Hepatocyte (in vitro differentiated cells): ENCODE measurements around the gene UNKL. TPM values are rescaled to one million over a fixed set of nuclear protein-coding genes. Genes with fewer than 3 reads are reported as not detected.

Experiments
- DNase-seq: peaks from one replicate; pipeline ENCODE4 v3.0.0-alpha.2; 2016; ENCODE audit warnings: low spot score
- H2AFZ ChIP-seq: fragments of 200-600 bp; sonication (generic); 2 replicates; pipeline ENCODE4 v1.6.0; 2016; ENCODE audit warnings: antibody characterized with exemption, mild to moderate bottlenecking
- H3K27ac ChIP-seq: fragments of 200-600 bp; sonication (generic); 2 replicates; pipeline ENCODE4 v1.5.1; 2016; ENCODE audit warnings: mild to moderate bottlenecking
- H3K27me3 ChIP-seq: fragments of 200-600 bp; sonication (generic); 2 replicates; pipeline ENCODE4 v1.6.1; 2016
- H3K36me3 ChIP-seq: fragments of 200-600 bp; sonication (generic); replicated peaks from 2 replicates; pipeline ENCODE4 v1.5.1; 2016; ENCODE audit warnings: low read depth; ENCODE audit not compliant: insufficient read depth
- H3K4me1 ChIP-seq: fragments of 200-600 bp; sonication (generic); 2 replicates; pipeline ENCODE4 v1.5.1; 2016; ENCODE audit warnings: mild to moderate bottlenecking, moderate library complexity; ENCODE audit not compliant: insufficient read depth
- H3K4me2 ChIP-seq: fragments of 200-600 bp; sonication (generic); 2 replicates; pipeline ENCODE4 v1.6.0; 2016
- H3K4me3 ChIP-seq: fragments of 200-600 bp; sonication (generic); 2 replicates; pipeline ENCODE4 v1.5.1; 2016; ENCODE audit warnings: mild to moderate bottlenecking
- H3K79me2 ChIP-seq: fragments of 200-600 bp; sonication (generic); 2 replicates; pipeline ENCODE4 v1.6.0; 2017; ENCODE audit warnings: mild to moderate bottlenecking
- H3K9me2 ChIP-seq: fragments of 200-600 bp; sonication (generic); replicated peaks from 2 replicates; pipeline ENCODE4 v1.6.0; 2017; ENCODE audit warnings: mild to moderate bottlenecking; ENCODE audit not compliant: insufficient read depth
- H3K9me3 ChIP-seq: fragments of 200-600 bp; sonication (generic); 2 replicates; pipeline ENCODE4 v1.5.1; 2016; ENCODE audit warnings: low read depth, mild to moderate bottlenecking
- H4K20me1 ChIP-seq: fragments of 200-600 bp; sonication (generic); 2 replicates; pipeline ENCODE4 v1.6.0; 2016; ENCODE audit warnings: mild to moderate bottlenecking; ENCODE audit not compliant: insufficient read depth, poor library complexity, severe bottlenecking
- CTCF ChIP-seq: fragments of 200-600 bp; sonication (generic); IDR thresholded peaks from 2 replicates; pipeline ENCODE4 v1.5.1; 2016; ENCODE audit warnings: antibody characterized with exemption, mild to moderate bottlenecking; ENCODE audit not compliant: poor library complexity
- EZH2 ChIP-seq: fragments of 200-600 bp; sonication (generic); IDR thresholded peaks from 2 replicates; pipeline ENCODE4 v1.6.1; 2016; ENCODE audit warnings: antibody characterized with exemption, mild to moderate bottlenecking, borderline replicate concordance
- EZH2phosphoT487 ChIP-seq: fragments of 200-600 bp; sonication (generic); IDR thresholded peaks from one replicate; pipeline ENCODE4 v1.6.1; 2018; ENCODE audit warnings: antibody characterized with exemption, mild to moderate bottlenecking, low read depth, moderate library complexity; ENCODE audit not compliant: unreplicated experiment, severe bottlenecking
- whole genome bisulfite sequencing: methylation state at CpG from one replicate; pipeline ENCODE4 v1.1.6; 2016; ENCODE audit warnings: low lambda C conversion rate; ENCODE audit errors: missing lambda C conversion rate; 5-methylcytosine and 5-hydroxymethylcytosine counted together
- polyA plus RNA-seq: library from polyadenylated mRNA; unstranded; fragments of >200 nt; fragmentation: Nextera tagmentation; extraction: Ambion mirVana; gene quantifications from 2 replicates; pipeline ENCODE4 v1.2.1, GENCODE V29; 2016
- total RNA-seq: library from RNA; depleted of rRNA; stranded (reverse); fragments of >200 nt; gene quantifications from 2 replicates; pipeline ENCODE4 v1.2.3, GENCODE V29; 2014

Gene UNKL
- total and polyA plus RNA-seq, 2 experiments from 2014 or later = 8.5 to 10.3 TPM

GRCh38 chr16:1401061-1401757, 13.3 kb downstream of the UNKL start:
- Histone ChIP-seq H3K9me3 (no peaks in the 10 kb centered on the region), H3K4me3 (no peak overlapping the region), H3K4me2 (no peak overlapping the region), H3K79me2 (peaks cover 8% of the 10 kb centered on the region), H3K4me1 (no peaks in the 10 kb centered on the region), H3K36me3 (no peaks in the 10 kb centered on the region), H2AFZ (no peak overlapping the region), H3K27me3 (no peaks in the 10 kb centered on the region), H3K9me2 (no peaks in the 10 kb centered on the region), H4K20me1 (peaks cover 3% of the 10 kb centered on the region), H3K27ac (no peak overlapping the region)
- 98% methylated on average over 18 of the region's 29 CpGs for WGBS
- no peak for TF ChIP-seq EZH2
- TF ChIP-seq EZH2phosphoT487 = no peak
- no peak for TF ChIP-seq CTCF
- no peak for DNase-seq

GRCh38 chr16:1398826-1399581, 15.5 kb downstream of the UNKL start:
- 99% methylated on average over 35 of the region's 38 CpGs for WGBS
- Histone ChIP-seq H3K4me1 (no peaks in the 10 kb centered on the region), H3K9me3 (no peaks in the 10 kb centered on the region), H3K9me2 (no peaks in the 10 kb centered on the region), H4K20me1 (peaks cover 3% of the 10 kb centered on the region), H2AFZ (no peak overlapping the region), H3K4me2 (no peak overlapping the region), H3K27me3 (no peaks in the 10 kb centered on the region), H3K27ac (no peak overlapping the region), H3K79me2 (no peaks in the 10 kb centered on the region), H3K36me3 (no peaks in the 10 kb centered on the region), H3K4me3 (no peak overlapping the region)
- TF ChIP-seq CTCF (no peak), EZH2 (no peak), EZH2phosphoT487 (no peak)
- DNase-seq = no peak

- TF ChIP-seq EZH2phosphoT487 = no peak
- no peak for TF ChIP-seq EZH2
- no peak for TF ChIP-seq CTCF
- Histone ChIP-seq H3K4me2 (no peak overlapping the region), H3K36me3 (no peaks in the 10 kb centered on the region)
Measured at GRCh38 chr16:1398351-1398750, 16.2 kb downstream of the UNKL start.

More at GRCh38 chr16:1398351-1398750, 16.2 kb downstream of the UNKL start:
- Histone ChIP-seq H2AFZ (no peak overlapping the region), H3K9me3 (no peaks in the 10 kb centered on the region), H3K9me2 (no peaks in the 10 kb centered on the region), H3K4me3 (no peak overlapping the region), H4K20me1 (peaks cover under 1% of the 10 kb centered on the region), H3K4me1 (no peaks in the 10 kb centered on the region), H3K27ac (no peak overlapping the region), H3K79me2 (no peaks in the 10 kb centered on the region), H3K27me3 (no peaks in the 10 kb centered on the region)
- no peak for DNase-seq
- WGBS = 97% methylated on average over 9 of the region's 9 CpGs
